Retina (tissue), 1 donor: ENCODE results near the gene BRME1.

Experiments used
- DNase-seq: peaks from one replicate; pipeline ENCODE4 v3.0.0-alpha.2; 2016

Gene BRME1

DNA sequence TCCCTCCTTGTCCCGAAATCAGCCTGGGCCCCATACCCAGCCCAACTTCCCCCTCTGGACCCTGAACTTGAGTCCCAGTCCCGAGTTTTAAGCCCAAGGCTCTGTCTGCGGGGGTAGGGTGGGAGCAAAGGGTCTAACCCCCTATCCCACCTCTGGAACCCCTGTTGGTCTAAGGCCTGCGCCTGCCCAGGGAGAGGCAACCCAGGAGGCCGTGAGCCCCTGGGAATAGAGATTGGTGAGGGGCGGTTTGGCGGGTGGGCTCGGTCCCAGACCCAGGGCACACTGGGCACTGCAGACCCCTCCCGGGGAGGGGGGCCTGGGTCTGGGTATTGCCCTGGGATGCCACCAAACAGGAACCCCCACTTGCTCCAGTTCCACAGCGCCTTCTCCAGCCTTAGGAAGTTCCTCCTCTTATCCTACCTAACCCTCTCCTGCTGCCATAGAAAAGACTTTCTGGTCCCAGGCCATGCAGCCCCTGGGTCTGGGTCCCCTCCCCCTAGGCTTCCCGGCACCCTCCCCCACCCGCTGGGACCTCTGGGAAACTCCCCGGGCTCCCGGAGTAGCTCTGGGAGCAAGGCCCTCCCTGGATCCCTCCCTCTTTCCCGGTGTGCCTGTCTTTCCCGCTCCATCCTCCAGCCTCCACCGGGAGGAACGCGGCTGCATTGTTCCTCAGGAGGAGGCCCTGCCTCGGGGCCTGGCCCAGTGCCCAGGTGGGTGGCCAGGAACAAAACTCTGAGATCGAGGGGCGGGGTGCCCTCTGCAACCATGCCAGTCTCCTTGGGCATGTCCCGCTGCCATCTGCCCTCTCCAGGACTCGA is 62.6 kb downstream of the BRME1 start:
- no peak for DNase-seq

DNA sequence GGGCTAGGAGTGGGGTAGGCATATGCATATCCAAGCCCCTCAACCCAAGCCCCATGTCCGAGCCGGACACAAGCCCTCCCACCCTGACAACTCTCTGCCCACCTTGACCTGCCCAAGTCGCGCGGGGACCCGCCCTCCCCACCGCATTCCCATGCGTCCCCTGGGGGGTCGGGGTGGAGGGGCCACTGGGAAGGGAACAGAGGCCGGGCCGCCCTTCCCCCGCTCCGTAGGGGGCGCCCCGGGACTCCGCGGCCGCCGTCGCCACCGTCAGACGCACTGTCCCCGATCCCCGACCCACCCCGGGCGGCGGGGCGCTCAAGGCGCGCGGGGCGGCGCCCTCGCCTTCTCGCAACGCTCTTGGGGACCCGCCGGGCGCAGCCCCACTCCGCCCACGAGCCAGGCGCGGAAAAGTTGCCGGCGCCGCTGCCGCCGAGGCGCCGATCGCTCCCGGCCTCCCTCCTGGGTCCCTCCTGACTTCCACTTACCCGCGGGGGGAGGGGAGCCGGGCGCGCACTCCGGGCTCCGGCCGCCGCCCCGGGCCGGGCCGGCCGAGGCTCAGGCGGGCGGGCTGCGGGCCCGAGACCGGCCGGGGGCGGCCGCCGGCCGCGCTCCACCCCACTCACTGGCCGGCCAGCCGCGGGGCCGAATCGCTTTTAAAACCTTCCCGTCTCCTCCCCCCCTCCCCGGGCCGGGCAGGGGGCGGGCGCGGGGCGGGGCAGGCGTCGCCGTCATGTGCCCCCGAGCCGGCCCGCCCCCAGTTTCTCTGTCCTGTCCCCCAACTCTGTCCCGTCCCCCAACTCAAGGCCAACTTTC is 63.4 kb downstream of the BRME1 start:
- DNase-seq, result no peak

DNA sequence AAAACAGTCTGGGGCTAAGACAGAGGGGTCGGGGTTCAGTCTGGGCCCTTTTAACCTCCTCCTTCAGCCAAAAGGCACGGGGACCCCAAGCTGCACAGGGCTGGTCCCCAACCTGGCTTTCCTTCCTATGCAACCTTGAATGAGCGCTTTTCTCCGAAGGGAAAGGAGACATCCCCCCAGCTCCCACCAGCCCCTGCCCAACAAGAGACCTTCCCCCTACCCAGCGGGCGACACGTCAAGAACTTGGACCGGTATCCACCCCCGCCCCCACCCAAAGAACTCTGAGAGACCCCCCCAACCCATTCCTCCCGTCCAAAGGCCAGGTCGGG is 64.0 kb downstream of the BRME1 start:
- no peak for DNase-seq

DNA sequence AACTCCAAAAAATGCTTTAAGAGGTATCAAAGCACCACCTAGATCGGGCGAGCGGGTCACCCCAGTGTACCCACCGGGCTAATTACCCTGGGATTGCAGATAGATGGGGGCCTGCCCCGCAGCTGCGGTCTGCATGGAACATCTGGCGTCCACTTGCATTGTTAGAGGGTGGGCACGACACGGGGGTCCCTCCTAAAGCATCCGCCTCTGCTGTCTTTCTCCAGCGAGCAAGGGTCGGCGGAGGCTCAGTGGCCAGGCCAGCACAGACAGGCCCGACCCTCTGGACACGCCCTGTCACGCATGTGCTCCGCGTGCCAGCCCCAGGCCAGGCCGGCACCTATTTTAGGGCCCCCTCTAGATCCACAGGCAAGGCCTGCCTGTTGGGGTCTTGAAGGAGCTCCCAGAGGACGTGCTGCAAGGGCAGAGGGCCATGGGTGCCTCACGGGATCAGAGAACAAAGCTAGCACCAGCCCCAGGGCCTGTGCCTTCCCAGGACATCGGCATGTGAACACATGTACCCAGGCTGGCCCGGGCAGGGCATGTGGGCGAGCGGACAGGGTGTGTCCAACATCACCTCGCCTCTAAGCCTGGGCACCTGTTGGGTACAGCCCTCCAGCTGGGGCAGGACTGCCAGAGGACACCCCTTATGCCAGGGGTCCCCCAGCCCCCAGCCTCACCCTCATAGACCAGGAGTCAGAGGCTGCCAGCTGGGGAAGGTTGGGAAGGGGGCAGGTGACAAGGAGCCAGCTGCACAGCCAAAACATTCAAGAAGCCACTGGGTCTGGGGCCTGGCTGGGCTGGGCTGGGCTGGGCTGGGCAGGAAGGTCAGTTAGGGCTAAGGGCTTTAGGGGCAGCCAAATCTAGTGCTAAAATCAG is 64.6 kb downstream of the BRME1 start:
- DNase-seq, result no peak

DNA sequence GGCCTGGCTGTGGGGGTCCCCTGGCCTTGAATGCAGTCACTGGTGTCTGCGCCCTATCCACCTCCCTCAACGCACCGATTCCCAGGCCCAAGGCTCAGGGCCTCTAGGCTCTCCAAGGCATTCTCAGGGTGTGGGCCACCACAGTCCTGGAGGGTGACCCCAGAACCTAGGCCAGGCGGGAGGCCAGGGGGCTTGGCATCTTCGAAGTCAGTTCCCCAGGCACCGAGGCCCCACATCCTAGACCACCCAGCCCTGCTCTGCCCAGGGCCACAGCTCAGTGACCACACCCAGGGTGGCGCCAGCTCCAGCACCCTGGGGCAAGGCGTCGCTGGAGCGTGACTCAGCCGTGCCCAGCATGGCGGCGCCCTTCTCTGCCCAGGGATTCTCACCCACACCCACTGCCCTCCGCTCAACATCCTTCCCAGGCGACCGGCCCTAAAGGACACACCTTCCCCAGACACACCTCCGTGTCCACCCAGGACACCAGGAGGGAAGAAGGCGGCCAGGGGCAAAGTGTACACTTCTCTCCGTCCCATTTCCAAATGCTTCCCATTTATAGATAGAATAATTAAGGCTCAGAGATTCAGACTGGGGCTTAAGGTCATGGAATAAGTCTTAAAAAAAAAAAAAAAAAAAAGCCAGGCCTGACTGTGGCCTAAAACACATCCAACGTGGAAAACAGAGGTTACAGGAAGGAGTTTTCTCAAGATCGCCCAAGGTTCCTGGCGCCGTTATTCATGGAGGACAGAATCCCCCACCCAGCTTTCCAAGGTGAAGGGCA is 65.4 kb downstream of the BRME1 start:
- DNase-seq, result no peak

DNA sequence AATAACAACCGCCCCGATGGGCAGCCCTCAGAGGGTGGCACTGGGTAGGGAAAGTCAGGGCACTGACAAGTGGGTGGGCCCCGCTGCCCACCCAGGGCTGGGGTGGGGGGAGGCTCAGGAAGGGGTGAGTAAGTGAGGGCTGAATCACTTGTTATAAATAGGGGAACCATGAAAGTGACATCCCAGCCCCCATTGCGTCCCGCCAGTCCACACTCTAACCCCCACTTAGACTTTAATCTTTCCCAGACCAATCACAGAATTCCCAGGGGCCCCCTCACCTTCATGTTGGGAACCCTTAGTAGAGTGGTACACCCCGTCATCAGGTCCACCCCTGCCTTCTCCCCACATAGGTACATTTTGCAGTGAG is 66.0 kb downstream of the BRME1 start:
- DNase-seq, result no peak

DNA sequence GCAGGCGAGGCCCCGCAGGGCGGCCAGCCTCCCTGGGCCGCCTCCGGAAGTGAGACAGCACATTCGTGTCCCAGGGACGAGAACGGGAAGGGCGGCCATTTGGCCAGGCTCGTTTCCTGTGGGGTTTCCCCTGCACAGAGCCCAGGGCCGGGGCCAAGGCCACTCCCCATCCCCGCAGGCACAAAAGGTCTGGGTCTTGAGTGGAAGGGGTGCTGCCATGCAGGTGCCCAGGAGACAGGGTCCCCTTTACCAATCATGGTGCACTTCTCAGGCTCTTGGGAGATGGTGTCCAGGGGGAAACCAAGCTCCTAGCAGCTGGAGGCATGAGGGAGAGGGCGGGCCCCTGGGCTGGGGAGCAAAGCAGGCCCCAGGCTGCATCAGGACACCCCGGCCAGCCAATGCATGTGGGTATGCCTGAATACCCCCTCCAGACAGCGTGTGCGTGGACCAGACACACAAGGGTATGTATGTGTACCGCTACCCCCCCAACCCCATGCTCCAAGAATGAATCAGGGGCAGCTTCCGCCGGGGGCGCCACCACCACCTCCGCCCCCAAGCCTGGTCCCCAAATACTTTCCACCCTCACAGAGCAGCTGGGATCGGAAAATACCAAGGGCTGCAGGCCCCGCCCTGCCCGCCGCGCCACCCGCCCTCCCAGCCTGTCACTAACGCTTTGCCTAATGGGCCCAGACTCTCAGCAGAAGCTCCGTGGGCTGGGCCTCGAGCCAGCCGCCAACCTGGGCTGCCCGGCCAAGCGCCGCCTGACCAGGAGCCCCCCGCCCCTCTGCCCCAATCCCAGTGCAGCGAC is 66.6 kb downstream of the BRME1 start:
- peak; percentile 83 for DNase-seq

DNA sequence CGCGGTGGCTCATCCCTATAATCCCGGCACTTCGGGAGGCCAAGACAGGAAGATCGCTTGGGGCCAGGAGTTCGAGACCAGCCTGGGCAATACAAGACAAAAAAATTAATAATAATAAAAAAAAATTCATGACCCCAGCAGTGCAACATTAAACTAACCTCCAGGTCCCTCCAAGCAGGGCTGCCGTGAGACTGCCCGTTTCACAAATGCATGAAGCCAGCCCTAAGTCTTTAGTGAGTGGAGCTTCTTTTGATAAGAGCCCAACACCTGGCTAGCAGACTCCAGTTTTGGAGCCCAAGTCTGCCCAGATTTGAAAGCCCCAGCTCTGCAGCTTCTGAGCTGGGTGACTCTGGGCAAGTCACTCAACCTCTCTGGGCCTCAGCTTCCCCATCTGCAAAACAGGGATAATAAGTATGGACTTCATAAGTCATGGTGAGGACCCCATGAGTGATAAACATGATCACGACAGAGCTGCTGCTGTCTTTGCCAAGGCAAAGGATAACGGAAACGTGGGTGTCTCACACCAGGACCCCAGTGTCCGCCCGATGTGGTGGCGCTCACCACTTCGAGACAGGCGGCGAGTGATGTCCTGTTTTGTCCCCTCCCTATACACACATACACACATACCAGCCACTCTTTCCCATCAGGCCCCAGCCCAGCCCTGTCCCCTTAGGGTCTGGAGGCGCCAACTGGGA is 67.3 kb downstream of the BRME1 start:
- DNase-seq, result no peak

DNA sequence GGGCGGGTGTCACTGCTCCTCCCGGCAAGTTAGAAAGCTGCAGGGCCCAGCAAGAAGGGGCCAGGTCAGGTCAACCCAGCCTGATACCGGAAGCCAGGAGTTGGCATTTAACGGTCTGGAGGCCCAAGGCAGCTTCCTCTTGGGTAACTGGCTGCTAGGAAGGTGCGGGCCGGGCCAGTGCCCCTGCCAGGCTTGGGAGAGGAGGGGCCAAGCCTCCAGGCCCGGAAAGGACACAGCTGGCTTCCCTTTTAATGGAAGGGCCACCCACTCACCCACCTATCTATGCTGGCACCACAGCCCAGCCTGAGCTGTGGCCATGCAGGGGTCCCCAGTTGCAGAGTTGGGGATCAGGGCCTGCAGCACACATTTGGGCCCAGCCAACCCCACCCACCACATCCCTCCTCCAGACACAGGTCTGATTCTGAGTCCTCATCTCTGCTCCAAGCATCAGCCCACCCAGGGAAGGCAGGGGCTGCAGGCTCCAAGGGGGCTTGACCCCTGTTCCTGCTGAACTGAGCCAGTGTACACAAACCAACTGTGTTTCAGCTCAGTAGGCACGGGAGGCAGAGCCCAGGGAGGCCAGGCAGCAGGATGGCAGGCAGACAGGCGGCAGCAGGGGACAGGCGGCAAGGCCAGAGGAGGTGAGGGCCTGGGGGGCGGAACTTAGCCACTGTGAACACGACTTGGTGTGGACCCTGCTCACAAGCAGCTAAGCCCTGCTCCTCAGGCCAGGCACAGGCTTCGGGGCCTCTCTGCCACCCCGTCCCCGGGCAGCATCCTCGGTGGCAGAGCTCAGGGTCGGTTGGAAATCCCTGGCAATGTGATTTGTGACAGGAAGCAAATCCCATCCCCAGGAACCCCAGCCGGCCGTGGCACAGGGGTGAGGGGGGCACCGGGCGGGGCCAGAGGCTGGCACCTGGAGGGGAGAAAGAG is 69.9 kb downstream of the BRME1 start:
- no peak for DNase-seq

DNA sequence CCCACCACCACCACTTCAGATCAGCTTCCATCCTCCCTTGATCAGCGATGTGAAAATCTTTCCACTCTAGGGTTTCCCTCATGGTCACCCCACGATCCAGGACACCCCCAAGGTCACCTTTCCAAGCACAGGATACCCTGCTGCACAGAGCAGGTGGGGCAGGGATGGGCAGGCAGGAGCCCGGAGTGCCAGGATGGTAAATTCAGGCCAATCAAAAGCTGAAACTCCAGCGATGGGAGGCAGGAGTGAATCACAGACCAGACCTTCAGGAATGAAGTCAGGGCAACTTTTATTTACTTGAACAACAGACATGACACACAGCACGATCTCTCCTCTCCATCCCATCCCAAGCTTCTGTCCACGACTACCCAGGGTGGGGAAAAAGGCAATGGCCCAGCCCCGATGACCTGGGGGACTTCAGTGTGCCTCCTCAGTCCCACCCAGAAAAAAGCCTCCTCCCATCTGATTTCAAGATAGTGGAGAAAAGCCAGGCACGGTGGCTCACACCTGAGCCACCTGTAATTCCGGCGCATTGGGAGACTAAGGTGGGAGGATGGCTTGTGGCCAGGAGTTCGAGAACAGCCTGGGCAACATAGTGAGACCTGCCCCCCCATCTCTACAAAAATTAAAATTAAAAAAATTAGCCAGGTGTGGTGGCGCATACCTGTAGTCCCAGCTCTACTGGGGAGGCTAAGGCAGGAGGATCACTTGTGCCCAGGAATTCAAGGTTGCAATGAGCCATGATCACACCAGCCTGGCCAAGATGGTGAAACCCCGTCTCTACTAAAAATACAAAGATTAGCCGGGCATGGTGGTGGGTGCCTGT is 71.5 kb downstream of the BRME1 start:
- DNase-seq, result no peak

DNA sequence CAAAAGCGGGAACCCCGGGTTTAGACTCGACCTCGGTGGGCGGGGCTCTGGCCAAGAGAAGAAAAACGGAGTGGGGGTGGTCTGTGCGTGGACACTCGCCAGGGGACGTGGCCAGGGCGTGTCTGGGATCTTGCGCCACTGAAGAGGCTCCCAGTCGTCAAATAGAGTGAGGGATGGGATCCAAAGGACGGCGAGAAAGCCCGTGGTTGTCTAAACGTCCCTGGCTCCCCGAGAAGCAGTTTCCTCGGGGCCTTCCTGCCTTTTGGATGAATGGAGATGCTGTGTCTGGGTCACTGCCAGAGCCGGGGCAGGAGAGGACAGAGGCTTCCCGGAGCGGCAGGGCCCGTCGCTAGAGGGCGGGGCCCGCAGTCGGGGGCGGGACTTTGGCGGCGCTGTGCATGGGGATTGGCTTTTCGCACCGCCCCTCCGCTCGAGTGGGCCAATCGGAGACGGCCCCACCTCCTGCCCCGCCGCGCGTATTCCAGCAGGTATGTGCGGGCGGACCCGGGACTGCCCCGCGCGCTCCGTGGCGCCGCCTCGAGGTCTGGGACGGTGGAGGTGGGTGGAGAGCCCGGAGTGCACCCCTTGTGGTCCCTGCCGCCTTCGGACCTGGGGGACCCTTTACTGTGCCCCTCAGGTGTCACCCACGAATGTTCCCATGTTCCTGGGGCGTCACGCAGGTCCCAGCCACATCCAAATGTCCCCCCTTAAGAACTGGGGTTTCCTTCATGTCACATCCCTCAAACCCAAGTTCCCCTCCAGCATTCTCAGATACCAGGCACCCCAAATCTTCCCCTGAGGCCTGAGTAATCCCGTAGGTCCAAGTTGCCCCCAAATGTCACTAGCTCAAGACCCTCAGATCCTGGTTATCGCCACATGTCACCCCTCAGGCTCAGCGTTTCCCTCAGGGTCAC is 72.3 kb downstream of the BRME1 start:
- DNase-seq, result peak; percentile 93
